K562 (cell line): ENCODE measurements around the gene EAPP. TPM values are rescaled to one million over a fixed set of nuclear protein-coding genes. Genes with fewer than 3 reads are reported as not detected.
"Not testable (repeated sequence)": the region's sequence is repeated elsewhere in the genome, so short reads cannot be mapped to it uniquely, and the experiment has no call there.

Experiments used
- ATAC-seq: fragments of 200-7000 bp; cut with Tn5 transposase; 3 replicates; pipeline ENCODE4 v1.9.1; 2020; ENCODE audit warnings: moderate library complexity
- BruUV-seq: library from RNA; stranded (reverse); fragments of 400-500 nt; replicated peaks from 2 replicates; lab custom pipeline; 2021; lab: Mats Ljungman, UMichigan
- CTCF ChIA-PET: fragments of 300-600 bp; formaldehyde crosslinking; extraction: SDS; loops from one replicate; lab custom pipeline; 2021; ENCODE audit warnings: low intra/inter-chr PET ratio; lab: Yijun Ruan, JAX
- POLR2A ChIA-PET: fragments of 300-600, 350-650 bp; sonication (Branson Sonifier 250); formaldehyde crosslinking; extraction: SDS; loops from one replicate; lab custom pipeline; 2021; ENCODE audit warnings: antibody characterized with exemption, inconsistent platforms; lab: Yijun Ruan, JAX
- DNase-seq, 4 experiments: peaks; one replicate each; pipeline versions ENCODE4 v3.0.0 to v3.0.0-alpha.2; 2011 to 2018; ENCODE audit warnings: low spot score in 3 of 4, mixed read lengths in 3 of 4; ENCODE audit errors: extremely low read depth in 1 of 4
- FAIRE-seq: peaks from 2 replicates; lab custom pipeline; 2011; peaks lifted over from hg19 to GRCh38; lab: Jason Lieb, UNC
- H2AFZ ChIP-seq: 2 replicates; pipeline ENCODE4 v1.6.0; 2011; ENCODE audit warnings: low read depth, low read length, control low read depth, inconsistent platforms
- H3K27ac ChIP-seq: fragments of 200-600 bp; 3 replicates; pipeline ENCODE4 v1.8.0; 2011; ENCODE audit warnings: low read depth, mild to moderate bottlenecking, control low read depth, inconsistent platforms, low read length, moderate library complexity, mixed read lengths; ENCODE audit errors: extremely low read depth
- H3K27me3 ChIP-seq, 2 experiments: fragments of 300-600 bp in 1 of 2; 2 replicates in 1 of 2; 3 replicates in 1 of 2; pipeline versions ENCODE4 v1.6.0 to v1.8.0; 2011; ENCODE audit warnings: inconsistent platforms in 2 of 2, low read length in 2 of 2, mild to moderate bottlenecking in 1 of 2, mixed read lengths in 1 of 2, moderate library complexity in 1 of 2; ENCODE audit not compliant: control insufficient read depth in 2 of 2, insufficient read depth in 2 of 2
- H3K36me3 ChIP-seq: fragments of 300-600 bp; 3 replicates; pipeline ENCODE4 v1.8.0; 2011; ENCODE audit warnings: mild to moderate bottlenecking, low read length, inconsistent platforms; ENCODE audit not compliant: control insufficient read depth, insufficient read depth
- H3K4me1 ChIP-seq, 2 experiments: fragments of 200-600 bp in 1 of 2; replicated peaks in 1 of 2; 2 replicates in 1 of 2; 3 replicates in 1 of 2; pipeline versions ENCODE4 v1.5.1 to v1.8.0; 2011; ENCODE audit warnings: inconsistent platforms in 2 of 2, low read length in 2 of 2, mild to moderate bottlenecking in 1 of 2, mixed read lengths in 1 of 2, moderate library complexity in 1 of 2; ENCODE audit not compliant: control insufficient read depth in 2 of 2, insufficient read depth in 2 of 2
- H3K4me2 ChIP-seq: 2 replicates; pipeline ENCODE4 v1.6.1; 2011; ENCODE audit warnings: low read length, control low read depth, inconsistent platforms, mixed read lengths; ENCODE audit not compliant: insufficient read depth
- H3K4me3 ChIP-seq: fragments of 200-600 bp; sonication (generic), shearing (Covaris generic); 2 replicates; pipeline ENCODE4 v1.5.1; 2016; ENCODE audit warnings: control low read depth, inconsistent platforms
- H3K79me2 ChIP-seq: fragments of 200-600 bp; 3 replicates; pipeline ENCODE4 v1.8.0; 2011; ENCODE audit warnings: low read length, inconsistent platforms; ENCODE audit not compliant: control insufficient read depth, insufficient read depth
- H3K9ac ChIP-seq, 2 experiments: 2 replicates each; pipeline versions ENCODE4 v1.6.0 to v1.6.1; 2011; ENCODE audit warnings: low read depth in 2 of 2, low read length in 2 of 2, control low read depth in 1 of 2, inconsistent platforms in 1 of 2, mild to moderate bottlenecking in 1 of 2, mixed read lengths in 1 of 2; ENCODE audit not compliant: insufficient read depth in 1 of 2
- H3K9me1 ChIP-seq: one replicate; pipeline ENCODE4 v1.6.0; 2011; ENCODE audit warnings: inconsistent platforms, mild to moderate bottlenecking, low read length, moderate library complexity; ENCODE audit not compliant: control insufficient read depth, insufficient read depth
- H3K9me3 ChIP-seq: replicated peaks from 2 replicates; pipeline ENCODE4 v1.5.1; 2011; ENCODE audit warnings: low read depth, low read length, inconsistent platforms; ENCODE audit not compliant: control insufficient read depth, insufficient read depth
- H4K20me1 ChIP-seq: replicated peaks from 2 replicates; pipeline ENCODE4 v1.6.1; 2011; ENCODE audit warnings: low read length, inconsistent platforms, mixed read lengths; ENCODE audit not compliant: control insufficient read depth, insufficient read depth
- ATF3 ChIP-seq, 2 experiments: fragments of 450-650 bp in 1 of 2; sonication (generic) in 1 of 2; formaldehyde crosslinking in 1 of 2; IDR thresholded peaks in 1 of 2; conservative IDR thresholded peaks in 1 of 2; 2 replicates each; pipeline versions ENCODE4 v1.6.1 to v1.8.1; 2016 to 2023; ENCODE audit warnings: mild to moderate bottlenecking in 2 of 2, moderate library complexity in 2 of 2, inconsistent platforms in 1 of 2, missing genetic modification reagents in 1 of 2
- CEBPG ChIP-seq, 3 experiments: fragments of 200-800 bp in 1 of 3; sonication (Bioruptor generic) in 1 of 3; sonication (generic) in 1 of 3; formaldehyde crosslinking in 1 of 3; IDR thresholded peaks in 2 of 3; conservative IDR thresholded peaks in 1 of 3; 2 replicates each; pipeline versions ENCODE4 v1.6.1 to v1.8.0; 2016 to 2022; ENCODE audit warnings: missing compliant biosample characterization in 2 of 3, missing genetic modification characterization in 2 of 3, mild to moderate bottlenecking in 1 of 3, missing genetic modification reagents in 1 of 3
- WGBS: fragments of 100-300 bp; shearing (Covaris generic); methylation state at CpG from one replicate; pipeline ENCODE4 v1.1.6; 2016; ENCODE audit warnings: low coverage, mixed read lengths; ENCODE audit not compliant: insufficient coverage; ENCODE audit errors: missing lambda C conversion rate; 5-methylcytosine and 5-hydroxymethylcytosine counted together
- in situ Hi-C: fragments of 300-500 bp; cut with MboI; formaldehyde crosslinking; loops from 4 replicates; pipeline ENCODE4 v1.15.0; 2018; ENCODE audit warnings: inconsistent platforms, mixed read lengths
- intact Hi-C: fragments of 100-400 bp; cut with micrococcal nuclease; formaldehyde crosslinking; loops from 2 replicates; pipeline ENCODE4 v1.14.2; 2022
- polyA plus RNA-seq, 8 experiments: library from polyadenylated mRNA; depleted of rRNA in 4 of 8; stranded (reverse) in 5 of 8; unstranded in 3 of 8; fragments of >200 nt; fragmentation: Nextera tagmentation in 2 of 8; fragmentation: Illumina TruSeq in 1 of 8; extraction: Ambion mirVana in 2 of 8; extraction: Trizol in 1 of 8; gene quantifications; 2 replicates each; pipeline versions ENCODE4 v1.2.1 to v1.2.3, GENCODE V29; 2011 to 2014; ENCODE audit warnings: inconsistent platforms in 1 of 8, missing spikeins in 1 of 8
- total RNA-seq, 7 experiments: library from RNA; depleted of rRNA in 6 of 7; stranded (reverse); fragments of >200 nt in 6 of 7; fragmentation: Illumina TruSeq in 2 of 7; extraction: Trizol in 2 of 7; gene quantifications; 2 replicates each; pipeline versions ENCODE4 v1.2.1 to v1.2.3, GENCODE V29; 2011 to 2021; ENCODE audit warnings: low replicate concordance in 1 of 7

Gene EAPP
- total and polyA plus RNA-seq, 9 of the 15 experiments (the other 6 are each of a cell fraction or from before 2014, with no cell fraction given), result 19.0 to 67.6 (median 30.3) TPM

- H3K4me2 ChIP-seq, H3K79me2 ChIP-seq, in situ Hi-C loops, H3K27me3 ChIP-seq, H3K9me1 ChIP-seq, ATAC-seq, intact Hi-C loops, H3K27ac ChIP-seq, H2AFZ ChIP-seq, H3K4me1 ChIP-seq, H3K36me3 ChIP-seq, H4K20me1 ChIP-seq, DNase-seq, H3K9me3 ChIP-seq, FAIRE-seq, CTCF ChIA-PET, BruUV-seq, H3K9ac ChIP-seq, POLR2A ChIA-PET, H3K4me3 ChIP-seq: not testable (repeated sequence)
- WGBS, result 53% methylated on average over 5 of the region's 5 CpGs
These were observed 34.4 kb downstream of the EAPP start for GRCh38 chr14:34505124-34505491.

GRCh38 chr14:34504027-34504426, 35.5 kb downstream of the EAPP start:
- WGBS, result 51% methylated on average over 9 of the region's 9 CpGs
- POLR2A ChIA-PET; H3K9me1 ChIP-seq; DNase-seq; ATAC-seq; H3K4me1 ChIP-seq; H3K4me2 ChIP-seq; H3K27ac ChIP-seq; H3K36me3 ChIP-seq; in situ Hi-C loops; BruUV-seq; H4K20me1 ChIP-seq; H2AFZ ChIP-seq; CTCF ChIA-PET; H3K27me3 ChIP-seq; H3K9me3 ChIP-seq; H3K9ac ChIP-seq; intact Hi-C loops; FAIRE-seq; H3K79me2 ChIP-seq; H3K4me3 ChIP-seq; TF ChIP-seq ATF3 (CRISPR knock-in tag; conservative IDR thresholded peaks at IDR 0.05); CEBPG (tag; conservative IDR thresholded peaks at IDR 0.05 in 1 of 2, IDR thresholded peaks at IDR 0.05 in 1 of 2): not testable (repeated sequence)
- TF ChIP-seq ATF3 (IDR thresholded peaks at IDR 0.05) (peak; percentile 40), CEBPG (CRISPR knock-in tag; IDR thresholded peaks at IDR 0.05) (peak; percentile 8; the same call in 1 of the 2 replicates)
